SK-MEL-5 (cell line): ENCODE results near the gene XYLT1. TPM values are rescaled to one million over a fixed set of nuclear protein-coding genes. Genes with fewer than 3 reads are reported as not detected.
A peak's percentile ranks its signal among the peaks of the same experiment; 100 is the strongest.

Experiments used
- DNase-seq: peaks from one replicate; pipeline ENCODE4 v3.0.0-alpha.2; 2016; ENCODE audit warnings: low read depth, low spot score
- in situ Hi-C: cut with HindIII; loops from 2 replicates; pipeline ENCODE4 v1.10.0; 2016; ENCODE audit warnings: low sequenced_read_pairs, high pct_unique_total_duplicates, low pct_unique_long_range_greater_than_20kb
- total RNA-seq: library from RNA; depleted of rRNA; stranded (reverse); fragments of >200 nt; shearing (Covaris generic); gene quantifications from 2 replicates; pipeline ENCODE4 v1.2.3, GENCODE V29; 2014

The XYLT1 gene
- total RNA-seq, 1 experiment from 2014 or later, result 21.1 TPM

- DNase-seq, result no peak
- in situ Hi-C loops, result no loop called here
These were observed 210.4 kb downstream of the XYLT1 start for GRCh38 chr16:17260276-17260849.

DNA sequence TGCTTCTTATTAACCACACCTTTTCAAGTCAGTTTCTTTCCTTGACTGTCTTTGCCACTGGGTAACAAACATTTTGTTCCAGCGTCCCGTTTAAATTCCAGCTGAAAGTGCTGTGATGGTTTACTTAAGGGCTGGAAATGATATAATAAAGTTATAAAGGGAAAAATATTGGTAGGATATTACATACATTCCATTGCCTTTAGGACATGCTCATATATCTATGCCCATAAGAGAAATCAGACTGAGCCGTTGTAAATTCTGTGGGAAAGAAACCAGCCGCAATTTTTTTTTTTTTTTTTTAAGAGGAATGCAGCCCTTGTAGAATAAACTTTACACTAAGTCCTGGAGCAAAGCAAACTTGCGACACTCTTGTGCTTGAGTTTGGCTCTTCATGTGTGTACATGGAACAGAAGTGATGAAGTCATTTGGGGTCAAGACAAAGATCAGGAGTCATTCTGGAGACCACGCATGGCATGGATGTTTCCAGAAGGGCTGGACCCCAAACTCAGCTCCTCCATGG is 210.9 kb downstream of the XYLT1 start:
- in situ Hi-C loops, result no loop called here
- DNase-seq, result no peak

DNA sequence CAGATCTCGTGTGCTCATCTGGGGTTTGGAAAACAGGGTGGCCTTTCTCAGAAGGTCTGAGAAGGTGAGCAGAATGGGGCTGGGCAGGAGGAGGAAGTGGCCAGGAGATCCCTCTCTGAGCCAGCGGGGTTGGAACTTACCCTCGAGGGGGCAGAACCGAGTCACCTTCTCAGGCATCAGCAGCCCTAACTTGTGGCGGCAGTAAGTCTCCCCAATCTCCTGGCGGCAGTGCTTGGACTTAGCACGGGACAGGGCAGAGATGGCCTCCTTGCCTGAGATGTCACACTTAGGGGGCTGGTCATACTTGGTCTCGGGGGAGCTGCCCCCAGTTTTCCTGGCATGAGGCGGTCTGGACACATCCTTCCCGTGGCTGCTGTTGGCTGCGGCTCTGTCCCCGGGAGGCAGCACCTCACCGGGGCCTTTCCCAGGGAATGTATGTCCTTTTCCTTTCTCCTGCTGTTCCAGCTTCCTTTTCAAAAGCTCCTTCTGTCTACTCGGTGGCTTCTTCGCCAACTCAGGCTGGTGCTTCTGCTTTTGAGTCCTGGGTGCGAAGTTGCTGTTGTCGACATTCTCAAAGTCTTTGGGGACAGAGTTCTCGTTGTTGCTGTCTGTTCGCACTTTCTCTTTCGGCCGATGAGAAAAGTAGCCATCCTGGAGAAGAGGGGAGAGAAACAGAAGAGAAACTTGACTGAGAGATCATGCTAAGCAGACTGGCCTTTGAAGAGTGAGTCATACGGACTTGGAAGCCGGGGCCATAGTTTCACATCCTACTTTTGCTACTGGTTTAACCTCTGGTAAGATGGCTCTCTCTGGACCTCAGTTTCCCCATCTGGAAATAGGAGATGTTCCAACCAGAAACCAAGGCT is 211.7 kb downstream of the XYLT1 start:
- in situ Hi-C loops, result no loop called here
- peak; percentile 18 for DNase-seq

DNA sequence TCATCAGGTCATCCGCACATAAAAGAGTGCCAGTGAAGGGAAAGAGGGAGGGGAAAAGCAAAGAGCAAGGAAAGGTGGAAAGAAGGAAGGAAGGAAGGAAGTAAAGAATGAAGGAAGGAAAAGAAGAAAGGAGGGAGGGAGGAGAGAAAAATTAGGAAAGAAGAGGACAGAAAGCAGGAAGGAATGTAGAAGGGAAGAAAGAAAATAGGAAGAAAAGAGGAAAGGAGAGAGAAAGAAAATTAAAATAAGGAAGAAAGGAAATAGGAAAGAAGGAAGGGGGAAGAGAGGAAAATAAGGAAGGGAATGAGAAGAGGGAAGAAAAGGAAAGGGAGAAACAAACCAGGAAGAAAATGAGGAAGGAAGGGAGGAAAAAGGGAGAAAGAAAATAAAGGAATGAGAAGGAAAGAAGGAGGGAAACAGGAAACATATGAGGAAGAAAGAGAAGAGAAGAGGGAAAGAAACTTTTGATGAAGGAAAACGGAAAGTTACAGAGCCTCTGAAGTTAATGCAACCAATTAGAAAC is 212.6 kb downstream of the XYLT1 start:
- in situ Hi-C loops, result no loop called here
- DNase-seq, result no peak

DNA sequence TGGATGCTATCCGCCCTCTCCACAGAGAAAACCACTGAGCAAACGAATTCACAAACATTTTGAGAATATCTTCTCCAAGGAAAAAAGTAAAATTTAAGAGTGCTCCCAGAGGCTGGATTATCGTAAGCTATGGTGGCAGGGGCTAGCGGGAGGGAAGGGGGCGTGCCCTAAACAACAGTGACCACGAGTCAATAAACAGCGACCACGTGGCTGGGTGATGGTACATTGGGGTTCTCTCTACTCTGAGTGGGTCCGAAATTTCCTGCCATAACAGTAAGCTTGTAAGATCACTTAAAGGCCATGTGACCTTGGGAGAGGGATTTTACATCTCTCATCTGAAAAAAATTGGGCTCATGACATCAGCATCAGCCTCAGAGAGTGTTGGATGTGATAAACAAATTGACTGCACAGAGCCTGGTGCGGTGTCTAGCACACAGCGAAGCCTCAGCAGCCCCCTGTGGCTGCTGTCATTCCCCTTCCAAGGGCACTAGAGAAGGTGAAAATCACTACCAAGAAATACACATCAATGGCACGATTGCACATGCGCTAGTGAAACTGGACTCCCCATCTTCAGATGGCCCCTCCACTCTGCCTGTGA is 213.2 kb downstream of the XYLT1 start:
- no peak for DNase-seq
- in situ Hi-C loops, result no loop called here

- in situ Hi-C loops, result no loop called here
- no peak for DNase-seq
These were observed 218.1 kb downstream of the XYLT1 start for GRCh38 chr16:17252701-17253100.

- DNase-seq, result no peak
- in situ Hi-C loops, result no loop called here
These were observed 218.7 kb downstream of the XYLT1 start for GRCh38 chr16:17252064-17252463.

DNA sequence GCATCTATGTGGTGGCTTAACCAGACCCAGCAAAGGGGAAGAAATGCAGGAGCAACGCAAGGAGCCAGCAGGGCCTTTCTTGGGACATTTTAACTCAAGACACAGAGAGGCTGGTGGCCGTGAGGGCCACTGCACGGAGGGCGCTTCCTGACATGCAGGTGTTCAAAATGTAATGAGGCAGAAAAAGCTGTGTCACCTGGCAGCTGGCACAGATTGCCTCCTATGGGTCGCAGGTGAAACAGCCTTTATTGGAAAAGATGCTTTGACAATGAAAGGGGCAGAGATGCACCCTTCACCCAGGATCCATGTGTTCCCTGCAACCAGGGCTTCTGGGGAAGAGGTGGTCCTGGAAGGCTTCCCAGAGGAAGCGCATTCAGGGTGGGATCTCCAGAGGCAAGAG is 219.3 kb downstream of the XYLT1 start:
- in situ Hi-C loops, result no loop called here
- DNase-seq, result no peak

DNA sequence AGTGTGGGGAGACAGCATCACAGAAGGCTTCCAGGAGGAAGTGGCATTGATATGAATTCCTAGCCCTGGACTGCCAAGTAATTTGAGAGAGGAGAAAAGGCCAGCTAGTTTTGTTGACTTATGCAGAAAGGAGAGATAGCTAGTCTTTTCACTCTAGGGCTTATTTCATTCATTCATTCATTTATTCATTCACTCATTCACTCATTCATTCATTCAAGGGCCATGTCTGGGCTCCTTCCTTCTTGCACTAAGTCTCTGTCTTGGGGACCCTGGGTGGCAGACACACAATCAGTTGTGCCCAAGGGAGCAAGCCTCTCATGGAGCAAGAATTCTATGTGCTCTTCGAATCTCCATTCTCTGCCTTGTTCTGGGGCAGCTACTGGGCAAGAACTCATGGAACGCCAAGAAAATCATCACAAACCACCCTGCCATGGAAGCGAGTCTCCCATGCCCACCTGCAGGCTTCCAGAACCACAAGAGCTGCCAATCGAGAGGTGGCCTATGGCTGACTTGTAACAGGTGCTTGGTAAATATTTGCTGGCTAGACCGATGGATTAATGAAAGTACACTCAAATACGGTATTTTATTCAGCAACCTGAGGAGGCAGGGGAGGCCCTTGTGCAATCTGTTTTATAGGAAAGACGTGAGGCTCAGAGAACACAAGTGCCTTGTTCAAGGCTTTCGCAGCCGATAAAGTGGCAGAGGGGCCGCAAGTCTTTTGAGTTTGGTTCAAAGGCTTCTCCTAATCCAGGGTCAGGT is 223.6 kb downstream of the XYLT1 start:
- in situ Hi-C loops, result no loop called here
- no peak for DNase-seq

GRCh38 chr16:17246268-17246885 is 224.4 kb downstream of the XYLT1 start:
- in situ Hi-C loops, result no loop called here
- DNase-seq, result no peak

DNA sequence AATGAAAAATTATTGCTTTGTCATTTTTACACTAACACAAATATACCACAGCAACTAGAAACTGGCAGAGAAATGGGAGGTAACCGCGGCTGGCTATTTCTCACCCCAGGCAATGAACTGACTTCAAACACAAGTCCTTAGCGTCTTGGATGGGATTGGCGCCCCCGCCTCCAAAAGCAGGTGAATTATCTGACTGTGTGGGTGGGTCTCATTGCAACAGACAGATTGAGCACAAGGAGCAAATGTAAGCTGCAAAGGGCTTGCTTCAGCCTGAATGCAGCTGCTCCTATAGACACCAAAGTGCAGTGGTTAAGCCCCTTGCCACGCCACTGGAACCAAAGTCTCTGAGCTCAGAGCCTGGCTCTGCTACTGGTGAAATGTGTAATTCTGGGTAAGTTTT is 225.0 kb downstream of the XYLT1 start:
- no peak for DNase-seq
- in situ Hi-C loops, result no loop called here

- DNase-seq, result no peak
- in situ Hi-C loops, result no loop called here
These were observed 225.7 kb downstream of the XYLT1 start for GRCh38 chr16:17244872-17245551.

- no peak for DNase-seq
- in situ Hi-C loops, result no loop called here
These were observed 229.4 kb downstream of the XYLT1 start for GRCh38 chr16:17241264-17241835.

- no peak for DNase-seq
- in situ Hi-C loops, result no loop called here
These were observed 232.3 kb downstream of the XYLT1 start for GRCh38 chr16:17238285-17239028.

DNA sequence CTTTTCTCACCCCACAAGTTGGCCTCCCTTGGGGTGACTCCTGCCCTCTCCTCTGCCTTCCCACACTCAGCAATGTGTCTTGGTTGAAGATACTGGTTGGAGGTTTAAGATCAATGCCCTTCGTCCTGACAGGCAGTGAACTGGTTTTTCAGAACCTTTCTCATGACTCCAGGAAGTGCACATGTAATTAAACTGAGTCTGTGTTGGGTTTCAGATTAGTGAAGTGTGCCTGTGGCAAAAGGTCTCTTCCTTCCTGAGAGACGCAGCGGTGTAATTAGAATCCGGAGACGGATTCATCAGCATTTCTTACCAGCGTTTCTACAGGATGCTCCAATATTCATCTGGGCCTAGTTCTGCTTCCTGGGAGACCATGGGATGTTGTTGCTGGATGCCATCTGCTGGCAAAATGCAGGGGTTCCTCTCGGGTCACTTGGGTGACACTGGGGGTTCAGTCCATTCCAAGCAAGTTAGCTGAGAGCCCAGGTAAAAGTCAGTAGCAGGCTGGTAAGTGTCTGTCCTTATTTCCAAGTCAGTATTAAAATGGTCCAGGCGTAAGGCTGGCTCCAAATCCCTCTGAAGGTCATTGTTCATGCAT is 233.3 kb downstream of the XYLT1 start:
- in situ Hi-C loops, result no loop called here
- DNase-seq, result no peak
